GM18861 (cell line): Measurements from ENCODE around the gene ZBTB7B.
"Not testable (repeated sequence)": the region's sequence is repeated elsewhere in the genome, so short reads cannot be mapped to it uniquely, and the experiment has no call there.

ENCODE experiments used
- ATAC-seq: cut with Tn5 transposase; IDR thresholded peaks from one replicate; pipeline ENCODE4 v1.9.1; 2021; ENCODE audit not compliant: unreplicated experiment

Gene ZBTB7B

DNA sequence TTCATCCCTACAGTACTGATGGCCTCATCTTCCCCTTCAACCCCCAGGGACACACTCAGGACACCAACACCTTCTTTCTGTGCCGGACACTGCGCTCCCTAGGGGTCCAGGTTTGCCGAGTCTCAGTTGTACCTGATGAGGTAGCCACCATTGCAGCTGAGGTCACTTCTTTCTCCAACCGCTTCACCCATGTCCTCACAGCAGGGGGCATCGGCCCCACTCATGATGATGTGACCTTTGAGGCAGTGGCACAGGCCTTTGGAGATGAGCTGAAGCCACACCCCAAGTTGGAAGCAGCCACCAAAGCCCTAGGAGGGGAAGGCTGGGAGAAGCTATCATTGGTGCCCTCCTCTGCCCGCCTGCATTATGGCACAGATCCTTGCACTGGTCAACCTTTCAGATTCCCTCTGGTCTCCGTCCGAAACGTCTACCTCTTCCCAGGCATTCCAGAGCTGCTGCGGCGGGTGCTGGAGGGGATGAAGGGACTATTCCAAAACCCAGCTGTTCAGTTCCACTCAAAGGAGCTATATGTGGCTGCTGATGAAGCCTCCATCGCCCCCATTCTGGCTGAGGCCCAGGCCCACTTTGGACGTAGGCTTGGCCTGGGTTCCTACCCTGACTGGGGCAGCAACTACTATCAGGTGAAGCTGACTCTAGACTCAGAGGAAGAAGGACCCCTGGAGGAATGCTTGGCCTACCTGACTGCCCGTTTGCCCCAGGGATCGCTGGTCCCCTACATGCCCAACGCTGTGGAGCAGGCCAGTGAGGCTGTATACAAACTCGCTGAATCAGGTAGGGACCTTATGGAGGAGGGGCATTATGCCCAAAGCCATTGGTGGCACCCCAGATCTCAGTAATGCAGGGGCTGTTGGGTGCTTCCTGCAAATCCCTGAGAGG is 14.3 kb upstream of the ZBTB7B start:
- no peak for ATAC-seq

DNA sequence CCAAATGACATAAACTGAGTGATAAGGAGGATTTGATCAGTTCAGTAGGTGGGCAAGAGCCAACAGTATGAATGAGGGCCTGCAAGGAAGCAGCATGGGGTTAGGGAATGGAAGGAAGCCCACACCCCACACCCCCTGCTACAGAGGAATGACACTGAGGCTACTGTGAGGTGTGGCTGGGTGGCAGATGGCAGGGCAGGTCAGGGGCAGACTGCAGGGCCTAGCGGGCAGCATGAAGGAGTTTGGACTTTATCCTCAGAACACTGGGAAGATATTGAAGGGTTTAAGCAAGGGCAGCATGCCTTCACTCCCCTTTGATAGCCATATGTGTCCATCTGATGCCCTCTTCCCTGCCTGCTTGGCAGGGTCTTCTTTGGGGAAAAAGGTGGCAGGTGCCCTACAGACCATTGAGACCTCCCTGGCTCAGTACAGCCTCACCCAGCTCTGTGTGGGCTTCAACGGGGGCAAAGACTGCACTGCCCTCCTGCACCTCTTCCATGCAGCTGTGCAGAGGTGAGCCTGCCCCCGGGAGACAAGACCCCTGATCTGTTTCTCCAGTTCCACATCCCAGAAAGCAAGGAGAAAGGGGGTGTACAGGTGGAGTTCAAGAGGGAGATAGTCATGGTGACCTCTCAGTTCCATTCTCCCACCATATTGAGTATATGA is 13.3 kb upstream of the ZBTB7B start:
- no peak for ATAC-seq

DNA sequence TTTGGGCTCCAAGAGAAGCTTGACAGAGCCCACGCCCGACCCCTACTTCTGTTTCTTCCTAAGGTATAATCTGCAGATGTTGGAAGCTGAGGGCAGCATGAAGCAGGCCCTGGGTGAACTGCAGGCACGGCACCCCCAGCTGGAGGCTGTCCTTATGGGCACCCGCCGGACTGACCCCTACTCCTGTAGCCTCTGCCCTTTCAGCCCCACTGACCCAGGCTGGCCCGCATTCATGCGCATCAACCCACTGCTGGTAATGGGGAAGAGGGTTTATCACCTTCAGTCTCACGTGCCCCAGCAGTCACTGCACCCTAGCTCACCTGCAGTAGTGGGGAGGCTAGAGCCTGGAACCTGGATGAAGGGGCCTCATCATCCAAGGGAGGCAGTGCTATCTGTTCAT is 12.3 kb upstream of the ZBTB7B start:
- ATAC-seq = no peak

DNA sequence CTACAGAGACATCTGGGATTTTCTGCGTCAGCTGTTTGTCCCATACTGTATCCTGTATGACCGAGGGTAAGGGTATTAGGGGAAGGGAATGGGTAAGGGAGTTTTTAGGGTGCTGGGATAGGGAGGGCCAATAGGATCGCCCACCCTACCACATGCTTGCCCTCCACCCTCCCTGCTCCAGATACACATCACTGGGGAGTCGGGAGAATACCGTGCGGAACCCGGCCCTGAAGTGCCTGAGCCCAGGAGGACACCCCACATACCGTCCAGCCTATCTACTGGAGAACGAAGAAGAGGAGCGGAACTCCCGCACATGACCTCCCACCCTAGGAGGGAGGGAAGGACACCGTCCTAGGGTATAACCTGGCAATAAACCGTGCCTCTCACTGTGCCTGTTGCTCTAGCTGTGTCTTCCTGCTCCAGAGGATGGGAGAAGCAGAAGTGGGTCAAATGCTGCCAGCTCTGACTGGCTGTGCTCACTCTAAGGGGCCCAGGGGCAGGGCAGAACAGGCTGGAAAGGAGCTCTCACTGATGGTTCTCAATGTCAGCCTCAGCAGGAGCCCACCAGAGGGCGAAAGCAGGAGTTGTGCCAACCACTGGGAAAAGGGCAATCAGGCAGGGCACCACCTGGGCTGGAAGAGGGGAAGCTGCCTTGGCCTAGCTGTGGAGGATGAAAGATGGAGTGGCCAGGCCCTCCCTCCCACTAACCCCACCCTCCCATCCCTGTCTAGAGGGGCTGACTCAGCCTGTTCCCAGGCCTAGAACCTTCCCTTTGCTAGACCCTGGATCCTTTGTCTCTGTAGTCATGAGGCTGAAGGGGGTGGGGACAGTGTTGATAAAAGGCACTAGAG is 9.7 kb upstream of the ZBTB7B start:
- ATAC-seq = no peak

DNA sequence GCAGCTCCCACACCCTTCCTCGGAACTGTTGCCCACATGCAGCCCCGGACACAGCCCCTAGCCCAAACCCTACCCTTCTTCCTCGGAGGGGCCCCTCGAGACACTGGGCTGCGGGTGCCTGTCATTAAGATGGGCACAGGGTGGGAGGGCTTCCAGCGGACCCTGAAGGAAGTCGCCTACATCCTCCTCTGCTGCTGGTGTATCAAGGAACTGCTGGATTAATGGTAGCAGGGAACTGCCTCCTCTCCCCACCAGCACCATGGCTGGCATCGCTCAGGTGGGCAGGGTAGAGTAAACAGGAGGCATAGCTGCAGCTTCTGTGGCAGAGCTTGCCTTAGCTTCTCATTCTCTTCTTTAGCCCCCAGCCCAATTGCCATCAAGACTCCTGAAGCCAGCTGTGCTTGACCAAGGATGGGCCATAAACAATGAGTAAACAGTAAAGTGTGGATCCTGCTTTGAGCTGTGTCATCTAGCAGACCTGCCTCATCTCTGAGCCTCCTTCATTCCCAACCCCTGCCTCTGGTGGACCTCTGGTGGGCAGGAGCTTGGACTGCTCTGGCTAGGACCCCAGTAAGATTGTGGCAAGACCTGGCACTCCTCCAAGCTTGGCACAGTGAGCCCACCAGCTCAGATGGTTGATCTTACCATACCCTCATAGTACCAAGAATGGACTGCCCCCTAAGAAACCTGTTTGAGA is 8.9 kb upstream of the ZBTB7B start, which contains the start of gene LENEP:
LENEP (plus strand) TSS at position 15 of the 697 bp plus-strand sequence; CDS start at position 37, 22 bp downstream.
- ATAC-seq = no peak

DNA sequence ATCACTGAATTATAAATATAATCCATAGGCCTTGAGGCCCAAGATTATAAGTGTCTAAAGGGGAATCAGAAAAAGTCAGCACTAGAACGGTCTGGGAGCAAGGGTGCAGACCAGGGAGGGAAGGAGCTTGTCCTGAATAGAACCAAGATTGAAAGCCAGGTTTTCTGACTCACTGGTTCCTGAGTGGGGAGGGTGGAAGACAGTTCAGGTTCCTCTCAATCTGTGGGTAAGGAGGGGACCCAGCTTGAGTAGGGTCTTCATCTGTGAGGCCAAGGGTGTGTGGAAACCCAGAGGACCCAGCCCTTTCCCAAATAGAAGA is 8.4 kb upstream of the ZBTB7B start:
- ATAC-seq = no peak

DNA sequence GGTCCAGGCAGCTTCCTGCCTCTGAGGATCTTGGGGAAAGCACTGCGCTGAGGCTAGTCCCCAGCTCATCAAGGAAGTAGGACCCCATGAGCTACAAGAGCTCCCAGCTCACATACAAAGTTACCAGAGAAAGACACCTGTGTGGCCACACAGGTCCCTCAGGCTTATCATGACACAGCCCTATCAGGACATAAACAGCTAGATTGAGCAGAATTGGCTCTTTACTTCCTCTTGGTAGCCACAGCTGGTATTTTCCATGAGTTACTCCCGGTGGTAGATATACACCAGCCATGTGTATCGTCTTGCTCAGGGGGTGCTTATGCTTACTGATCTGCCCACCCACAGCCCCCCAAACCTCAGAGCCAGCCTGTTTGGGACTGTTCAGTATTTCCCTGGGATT is 8.0 kb upstream of the ZBTB7B start:
- ATAC-seq = no peak

DNA sequence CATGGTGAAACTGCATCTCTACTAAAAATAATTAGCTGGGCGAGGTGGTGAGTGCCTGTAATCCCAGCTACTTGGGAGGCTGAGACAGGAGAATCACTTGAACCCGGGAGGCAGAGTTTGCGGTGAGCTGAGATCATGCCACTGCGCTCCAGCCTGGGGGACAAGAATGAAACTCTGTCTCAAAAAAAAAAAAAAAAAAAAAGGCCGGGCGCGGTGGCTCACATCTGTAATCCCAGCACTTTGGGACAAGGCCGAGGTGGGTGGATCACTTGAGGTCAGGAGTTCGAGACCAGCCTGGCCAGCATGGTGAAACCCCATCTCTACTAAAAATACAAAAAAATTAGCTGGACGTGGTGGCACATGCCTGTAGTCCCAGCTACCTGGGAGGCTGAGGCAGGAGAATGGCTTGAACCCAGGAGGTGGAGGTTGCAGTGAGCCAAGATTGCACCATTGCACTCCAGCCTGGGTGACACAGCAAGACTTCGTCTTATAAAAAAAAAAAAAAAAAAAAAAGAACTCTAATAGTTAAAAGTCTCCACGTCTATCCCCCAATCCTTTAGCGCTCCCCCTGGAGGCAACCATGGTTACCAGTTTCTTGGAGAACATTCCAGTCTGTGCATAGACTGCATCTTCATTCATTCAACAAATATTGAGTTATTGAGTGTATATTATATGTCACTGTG is 7.2 kb upstream of the ZBTB7B start:
- ATAC-seq = not testable (repeated sequence)

DNA sequence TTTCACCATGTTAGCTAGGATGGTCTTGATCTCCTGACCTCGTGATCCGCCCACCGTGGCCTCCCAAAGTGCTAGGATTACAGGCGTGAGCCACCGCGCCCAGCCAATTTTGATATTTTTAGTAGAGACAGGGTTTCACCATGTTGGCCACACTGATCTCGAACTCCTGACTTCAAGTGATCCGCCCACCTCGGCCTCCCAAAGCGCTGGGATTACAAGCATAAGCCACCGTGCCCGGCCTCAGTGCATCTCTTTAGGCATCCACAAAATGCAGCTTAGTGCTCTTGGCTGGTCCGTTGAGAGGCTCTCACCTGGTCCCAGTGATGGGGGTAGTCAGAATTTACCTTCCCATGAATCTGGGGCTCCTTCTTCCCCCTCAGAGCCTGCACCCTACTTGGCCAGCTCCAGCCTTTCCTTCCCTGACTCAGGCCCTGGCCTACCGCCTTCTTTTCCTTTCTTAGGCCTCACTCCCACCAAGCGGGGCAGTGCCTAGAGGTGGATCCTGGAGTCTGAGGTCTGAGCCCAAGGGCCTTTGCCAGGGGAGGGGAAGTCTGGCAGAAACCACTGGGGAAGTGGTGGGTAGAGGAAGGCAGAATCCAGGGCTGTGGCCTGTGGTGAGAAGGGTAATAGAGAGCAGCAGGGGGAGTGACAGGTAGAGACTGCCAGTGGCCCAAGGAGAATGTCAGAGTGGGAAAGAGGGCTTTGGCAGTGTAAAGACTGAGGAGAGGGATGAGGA is 5.5 kb upstream of the ZBTB7B start:
- ATAC-seq = no peak

DNA sequence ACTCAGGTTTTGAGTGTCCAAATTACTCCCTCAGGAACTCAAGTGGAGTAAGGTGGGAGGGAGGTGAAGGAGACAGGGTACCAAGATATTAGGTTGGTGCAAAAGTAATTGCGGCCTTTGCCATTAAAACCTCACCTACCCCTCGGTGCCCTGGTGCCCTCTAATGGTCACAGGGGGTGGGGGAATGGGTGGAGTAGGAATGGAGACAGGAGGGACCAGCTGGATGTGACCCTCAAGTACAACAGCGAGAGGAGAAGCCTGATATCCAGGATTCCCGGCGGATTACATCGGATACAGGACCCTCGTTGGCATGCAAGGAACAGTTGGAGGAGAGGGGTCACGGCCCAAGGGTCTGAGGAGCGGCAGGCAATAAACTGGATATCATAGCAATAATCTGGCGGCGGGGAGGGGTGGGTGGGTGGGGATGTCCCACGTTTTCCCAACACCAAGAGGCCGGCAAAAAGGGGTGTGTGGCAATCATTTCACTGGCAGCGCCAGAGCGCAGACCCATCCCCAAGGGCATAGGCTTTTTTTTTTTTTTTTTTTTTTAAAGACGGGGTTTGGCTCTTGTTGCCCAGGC is 4.3 kb upstream of the ZBTB7B start:
- no peak for ATAC-seq

DNA sequence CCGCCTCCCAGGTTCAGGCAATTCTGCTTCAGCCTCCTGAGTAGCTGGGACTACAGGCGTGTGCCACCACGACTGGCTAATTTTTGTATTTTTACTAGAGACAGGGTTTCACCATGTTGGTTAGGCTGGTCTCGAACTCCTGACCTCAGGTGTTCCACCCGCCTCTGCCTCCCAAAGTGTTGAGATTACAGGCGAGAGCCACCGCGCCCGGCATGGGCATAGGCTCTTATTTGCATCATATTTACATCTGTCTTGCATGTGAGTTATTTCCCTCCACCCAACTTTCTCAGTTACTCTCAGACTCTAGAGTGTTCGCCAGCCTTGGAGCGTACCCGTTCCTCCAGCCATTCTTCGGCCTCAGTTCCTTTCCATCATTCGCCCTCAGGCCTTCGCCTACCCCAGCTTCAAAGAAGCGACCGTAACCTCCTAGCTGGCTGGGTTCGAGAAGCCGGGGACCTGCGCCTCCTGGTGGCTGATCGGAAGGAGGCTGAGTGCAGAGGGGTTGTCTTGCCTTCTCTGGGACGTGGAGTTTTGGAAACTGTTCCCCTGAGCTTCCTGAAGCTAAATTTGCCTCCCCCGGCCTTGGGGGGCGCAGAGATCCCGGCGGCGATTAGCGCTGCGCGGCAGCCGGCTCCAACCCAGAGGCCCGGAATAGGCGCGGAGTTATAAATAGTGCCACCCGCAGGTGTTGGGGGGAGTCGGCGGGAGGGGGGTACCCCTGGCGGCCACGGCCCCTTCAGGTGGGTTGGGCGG is 3.6 kb upstream of the ZBTB7B start:
- no peak for ATAC-seq

DNA sequence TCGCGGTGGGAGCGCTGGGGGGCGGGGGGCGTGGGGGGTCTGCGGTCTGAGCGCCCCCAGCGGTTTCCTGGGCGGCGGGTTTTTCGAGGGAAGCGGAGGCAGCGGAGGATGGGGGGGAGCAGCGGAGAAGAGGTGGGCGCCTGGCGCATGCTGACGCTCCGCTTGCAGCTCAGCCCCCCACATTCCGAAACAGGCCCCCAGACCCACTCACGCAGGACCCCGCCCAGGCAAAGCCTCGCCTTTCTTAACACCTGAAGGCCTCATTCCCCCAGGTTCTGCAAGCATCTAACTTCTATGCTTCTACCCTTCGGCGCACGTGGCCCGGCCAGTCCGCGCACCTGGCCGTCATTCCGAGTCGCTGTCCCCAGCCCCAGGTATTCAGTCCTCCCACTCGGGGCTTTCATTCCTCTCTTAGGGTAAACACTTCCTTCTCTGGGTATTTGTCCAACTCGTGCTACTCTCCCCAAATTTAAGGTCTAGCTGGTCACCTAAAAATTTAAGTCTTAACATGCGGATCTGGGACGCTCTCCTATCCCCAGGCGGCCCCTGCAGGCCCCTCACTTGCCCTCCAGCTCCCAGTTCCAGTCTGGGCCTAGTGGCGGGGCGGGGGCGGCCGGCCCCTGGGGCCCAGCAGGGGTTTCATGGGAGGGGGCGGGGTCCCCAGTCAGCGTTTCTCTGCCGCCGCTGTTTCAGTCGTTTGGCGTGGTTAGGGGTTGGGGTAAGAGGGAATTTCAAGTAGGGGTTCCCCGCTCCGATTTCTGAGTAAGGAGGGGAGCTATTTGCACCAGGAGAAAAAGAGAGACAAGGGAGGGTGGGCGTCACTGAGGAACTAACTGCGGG is 2.8 kb upstream of the ZBTB7B start:
- ATAC-seq = no peak

DNA sequence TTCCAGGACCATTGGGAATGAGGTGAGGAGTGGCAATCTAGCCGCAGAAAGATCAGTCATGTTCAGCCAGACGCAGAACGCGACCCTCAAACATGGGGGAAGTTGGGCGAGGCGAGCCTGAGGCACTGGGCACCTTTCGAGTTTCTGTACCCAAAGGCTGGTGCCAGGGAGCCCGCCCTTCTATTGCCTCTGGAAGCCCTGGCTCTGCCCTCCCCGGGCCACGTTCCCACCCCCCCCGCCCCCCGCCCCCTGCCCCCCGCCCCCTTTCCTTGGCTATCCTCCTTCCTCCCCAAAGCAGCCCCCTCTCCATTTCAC is 2.2 kb upstream of the ZBTB7B start:
- ATAC-seq = no peak

DNA sequence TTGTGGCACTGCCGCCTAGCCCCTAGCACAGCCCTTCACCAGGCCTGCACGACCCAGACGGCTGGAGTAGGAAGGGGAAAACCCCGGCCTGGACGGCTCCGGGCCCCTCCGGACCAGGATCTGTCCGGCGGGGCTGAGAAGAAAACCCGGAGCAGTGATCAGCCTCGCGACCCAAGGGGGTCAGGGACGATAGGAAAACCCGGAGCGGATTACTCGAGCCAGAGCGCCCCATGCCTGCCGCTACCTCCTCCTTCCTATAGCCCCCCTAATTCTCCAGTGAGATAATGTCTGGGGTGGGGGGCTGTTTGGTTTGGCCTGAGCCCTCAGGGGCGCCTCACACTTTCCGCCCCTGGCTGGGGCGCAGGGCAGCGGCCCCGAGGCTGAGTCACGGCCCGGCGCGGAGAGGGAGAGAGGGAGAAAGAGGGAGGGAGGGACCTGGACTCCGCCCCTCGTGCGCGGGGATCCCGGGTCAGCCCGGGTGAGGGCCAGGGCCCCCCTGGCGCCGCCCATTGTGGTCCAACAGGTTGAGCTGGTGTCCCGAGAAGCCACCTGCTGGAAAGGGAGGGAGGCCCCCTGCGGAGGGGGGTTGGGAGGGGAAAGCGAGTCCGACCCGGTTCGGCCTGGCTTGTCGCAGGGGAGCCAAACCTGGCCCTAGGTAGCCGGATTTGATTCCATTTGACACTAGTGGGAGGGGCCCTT is 1.7 kb upstream of the ZBTB7B start:
- peak; percentile 33 for ATAC-seq

DNA sequence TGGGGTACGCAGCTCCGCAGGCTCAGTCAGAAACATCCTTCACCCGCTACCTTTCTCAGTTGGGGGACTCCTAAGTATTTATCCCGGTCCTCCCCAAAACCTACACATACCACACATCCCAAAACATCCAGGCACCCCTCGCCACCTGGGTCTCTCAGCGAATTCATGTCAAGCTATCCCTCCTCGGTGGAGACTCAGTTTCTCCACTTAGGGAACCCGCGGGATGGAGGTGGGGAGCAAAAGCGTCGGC is 1.3 kb upstream of the ZBTB7B start:
- no peak for ATAC-seq

DNA sequence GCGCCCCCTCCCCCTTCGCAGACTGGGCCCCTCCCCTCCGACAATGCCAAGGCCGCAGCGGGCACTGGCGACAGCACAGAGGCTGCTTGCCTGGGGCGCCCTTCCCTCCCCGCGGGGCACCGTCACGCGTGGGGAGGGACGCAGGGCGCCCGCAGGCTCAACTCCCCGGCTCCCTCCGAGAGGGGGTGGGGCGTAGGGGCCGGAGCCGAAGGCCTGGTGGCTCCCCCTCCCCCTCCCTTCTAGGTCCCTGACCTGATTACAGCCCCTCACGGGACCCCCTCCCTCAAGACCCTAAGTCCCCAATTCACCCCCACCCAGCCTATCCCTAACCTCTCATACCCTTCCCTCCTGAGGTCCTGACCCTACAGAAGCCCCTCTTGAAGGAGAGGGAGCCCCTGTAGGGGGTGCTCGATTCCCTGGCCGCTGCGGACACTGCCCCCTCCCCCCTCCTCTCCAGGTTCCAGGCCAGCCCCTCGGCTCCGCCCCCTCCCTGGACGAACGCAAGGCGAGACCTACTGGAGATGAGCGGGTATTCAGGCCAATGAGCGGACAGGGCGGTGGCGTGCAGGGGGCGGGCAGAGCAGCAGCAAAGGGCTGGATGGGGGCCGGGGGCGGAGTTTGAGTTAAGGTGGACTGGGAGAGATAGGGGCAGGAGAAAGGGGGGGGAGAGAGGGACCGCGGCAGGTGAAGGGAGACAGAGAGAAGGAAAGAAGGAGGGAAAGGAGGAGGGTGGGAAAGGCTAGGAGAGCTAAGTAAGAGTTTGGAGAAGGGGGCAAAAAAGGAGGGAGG is 733 bp upstream of the ZBTB7B start:
- peak; percentile 40 for ATAC-seq

DNA sequence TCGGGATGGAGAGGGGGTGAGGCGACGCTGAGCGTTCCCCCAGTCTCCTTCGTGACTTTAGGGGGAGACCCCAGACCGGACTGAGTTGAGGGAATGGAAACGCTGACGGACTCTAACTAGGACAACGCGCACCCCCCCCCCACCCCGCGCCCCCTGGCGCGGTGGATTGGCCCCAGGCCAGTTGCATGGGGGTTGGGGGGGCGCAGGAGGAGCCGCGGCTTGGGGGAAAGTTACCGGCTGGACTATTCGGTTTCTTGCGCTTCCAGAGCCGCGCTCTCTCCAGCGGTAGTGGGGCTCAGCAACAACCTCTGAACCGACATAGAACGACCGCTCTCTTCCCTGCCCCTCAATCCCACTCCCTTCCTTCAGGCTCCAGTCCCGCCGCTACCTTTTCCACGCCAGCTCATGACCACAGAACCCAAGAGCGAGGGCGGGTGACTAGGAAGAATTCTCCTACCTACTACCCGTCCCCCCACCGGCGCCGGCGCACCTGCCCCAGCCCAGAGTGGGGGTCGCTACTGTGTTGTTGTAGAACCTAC is 694 bp downstream of the ZBTB7B start:
- ATAC-seq = no peak
